ENCODE measurements around the gene KBTBD13. TPM values are rescaled to one million over a fixed set of nuclear protein-coding genes. Genes with fewer than 3 reads are reported as not detected.
"Not testable (repeated sequence)": the region's sequence is repeated elsewhere in the genome, so short reads cannot be mapped to it uniquely, and the experiment has no call there.

The KBTBD13 gene
- total and polyA plus RNA-seq, 8 donors, result 0.18 to 1.4 (median 0.71) TPM; not detected in 1

DNA sequence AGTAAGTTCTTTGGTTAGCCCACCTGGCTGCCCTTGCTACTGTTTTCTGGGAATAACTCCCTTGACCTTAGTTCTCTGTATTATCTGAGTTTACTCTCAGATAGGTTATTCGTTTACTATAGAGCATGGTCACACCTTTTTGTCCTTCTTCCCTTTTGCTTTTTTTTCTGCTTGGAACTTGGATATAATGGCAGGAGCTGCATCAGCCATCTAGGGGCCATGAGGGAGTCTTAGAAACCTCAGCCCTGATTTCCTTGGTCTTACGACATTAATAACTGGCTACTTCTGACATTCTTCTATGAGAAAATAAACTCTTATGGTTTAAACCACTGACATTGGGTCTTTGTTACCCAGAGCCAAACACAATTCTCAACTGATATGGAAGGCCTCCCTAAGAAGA lies 34.8 kb upstream of the KBTBD13 start:
- H3K27me3 ChIP-seq, result no peaks in the 10 kb centered on the region

DNA sequence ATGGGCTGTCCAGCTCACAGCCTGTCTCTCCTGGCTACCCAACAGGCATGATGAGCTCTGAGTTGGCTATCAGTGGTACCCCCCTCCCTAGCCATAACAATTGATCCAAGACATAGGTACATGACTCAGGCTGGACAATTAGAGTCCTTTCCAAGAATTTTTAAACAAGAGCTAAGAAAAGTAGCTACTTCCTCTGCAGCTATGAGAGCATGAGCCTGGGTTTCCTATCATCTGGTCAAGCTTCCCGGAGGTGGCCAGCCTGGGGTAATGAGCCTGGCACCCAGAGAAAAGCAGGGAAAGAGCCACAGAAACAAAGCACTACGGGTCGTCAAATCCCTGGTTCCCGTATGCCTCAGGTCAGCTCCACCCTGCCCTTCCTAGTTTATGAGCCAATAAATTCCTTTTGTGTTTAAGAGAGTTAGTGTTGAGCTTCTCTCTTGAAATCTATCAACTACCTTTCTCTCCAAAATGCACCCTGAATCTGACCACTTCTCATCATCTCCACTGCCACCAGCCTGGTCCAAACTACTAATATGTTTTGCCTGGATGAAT lies 33.7 kb upstream of the KBTBD13 start:
- Histone ChIP-seq H3K27me3 (no peaks in the 10 kb centered on the region), H3K27ac (no peak overlapping the region), H3K9me3 (no peaks in the 10 kb centered on the region), H3K4me3 (no peak overlapping the region), H3K36me3 (no peaks in the 10 kb centered on the region), H3K4me1 (peaks cover 9 to 14% of the 10 kb centered on the region in 2 donors)
- DNase-seq (no peak), ATAC-seq (no peak)
- intact Hi-C loops (cut with DNase I), result no loop called here
- TF ChIP-seq, protein P1, sequence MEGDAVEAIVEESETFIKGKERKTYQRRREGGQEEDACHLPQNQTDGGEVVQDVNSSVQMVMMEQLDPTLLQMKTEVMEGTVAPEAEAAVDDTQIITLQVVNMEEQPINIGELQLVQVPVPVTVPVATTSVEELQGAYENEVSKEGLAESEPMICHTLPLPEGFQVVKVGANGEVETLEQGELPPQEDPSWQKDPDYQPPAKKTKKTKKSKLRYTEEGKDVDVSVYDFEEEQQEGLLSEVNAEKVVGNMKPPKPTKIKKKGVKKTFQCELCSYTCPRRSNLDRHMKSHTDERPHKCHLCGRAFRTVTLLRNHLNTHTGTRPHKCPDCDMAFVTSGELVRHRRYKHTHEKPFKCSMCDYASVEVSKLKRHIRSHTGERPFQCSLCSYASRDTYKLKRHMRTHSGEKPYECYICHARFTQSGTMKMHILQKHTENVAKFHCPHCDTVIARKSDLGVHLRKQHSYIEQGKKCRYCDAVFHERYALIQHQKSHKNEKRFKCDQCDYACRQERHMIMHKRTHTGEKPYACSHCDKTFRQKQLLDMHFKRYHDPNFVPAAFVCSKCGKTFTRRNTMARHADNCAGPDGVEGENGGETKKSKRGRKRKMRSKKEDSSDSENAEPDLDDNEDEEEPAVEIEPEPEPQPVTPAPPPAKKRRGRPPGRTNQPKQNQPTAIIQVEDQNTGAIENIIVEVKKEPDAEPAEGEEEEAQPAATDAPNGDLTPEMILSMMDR (IDR thresholded peaks at IDR 0.05), result no peak

More for the DNA sequence above, 34.8 kb upstream of the KBTBD13 start:
- Histone ChIP-seq H3K27ac (no peak overlapping the region), H3K4me1 (peaks cover 9 to 14% of the 10 kb centered on the region in 2 donors), H3K9me3 (no peaks in the 10 kb centered on the region), H3K36me3 (no peaks in the 10 kb centered on the region), H3K4me3 (no peak overlapping the region)
- TF ChIP-seq, protein P1 (IDR thresholded peaks at IDR 0.05), result no peak
- DNase-seq, result no peak
- no peak for ATAC-seq
- intact Hi-C loops (cut with DNase I), result no loop called here

DNA sequence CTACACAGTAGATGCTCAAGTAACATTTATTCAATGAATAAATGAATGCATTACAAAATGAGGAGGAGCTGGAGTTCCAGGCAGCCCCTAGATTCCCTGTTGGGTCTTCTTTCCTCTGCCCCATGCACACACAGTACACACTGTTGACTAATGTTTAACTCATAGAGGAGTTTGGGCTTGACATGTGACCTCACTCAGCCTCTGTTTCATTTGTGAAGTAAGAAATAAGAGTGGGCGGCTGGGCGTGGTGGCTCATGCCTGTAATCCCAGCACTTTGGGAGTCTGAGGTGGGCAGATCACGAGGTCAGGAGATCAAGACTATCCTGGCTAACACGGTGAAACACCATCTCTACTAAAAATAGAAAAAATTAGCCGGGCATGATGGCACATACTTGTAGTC lies 32.3 kb upstream of the KBTBD13 start:
- Histone ChIP-seq H3K27ac (peak overlapping the region in 1 of 2 donors; percentile 41), H3K4me1 (peaks cover 9 to 18% of the 10 kb centered on the region in 2 donors)
- peak; percentile 76 for ATAC-seq

DNA sequence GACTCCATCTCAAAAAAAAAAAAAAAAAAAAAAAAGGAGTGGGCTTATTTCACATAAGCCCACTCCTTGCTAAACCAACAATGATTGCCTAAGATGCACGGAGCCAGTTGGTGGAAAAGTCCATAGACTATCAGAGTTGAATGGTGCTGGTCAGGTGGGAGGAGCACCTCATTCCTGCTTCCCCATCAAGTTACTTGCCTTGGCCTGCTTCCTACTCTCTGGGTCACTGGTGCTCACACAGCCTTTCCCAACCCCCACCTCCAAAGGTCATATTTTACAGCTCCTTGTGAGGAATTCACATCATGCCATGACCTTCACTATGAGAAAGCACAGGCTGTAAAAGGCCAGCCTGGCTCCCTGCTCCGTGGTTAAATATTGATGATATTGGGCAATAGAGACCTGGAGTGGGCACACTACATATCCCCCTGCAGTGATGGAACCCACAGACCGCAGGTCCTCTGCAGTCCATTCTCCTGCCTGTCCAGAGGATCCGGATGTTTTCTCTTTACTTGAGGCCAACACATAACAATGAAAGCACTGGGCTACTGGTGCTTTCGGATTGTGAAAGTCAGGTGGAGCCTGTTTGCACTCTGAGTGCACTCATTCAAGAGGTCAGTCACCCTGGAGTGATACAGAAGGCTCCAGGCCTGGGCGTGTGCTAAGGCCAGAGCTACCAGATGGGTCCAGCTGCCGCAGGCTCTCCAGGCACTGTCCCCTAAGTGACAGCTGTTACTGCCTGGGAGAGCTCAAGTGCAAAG lies 31.6 kb upstream of the KBTBD13 start, which contains the start of gene SLC51B:
Gene SLC51B (plus strand): TSS at position 664 of the 758 bp plus-strand sequence. CDS start 4,618 bp downstream, outside the sequence.
- intact Hi-C loops (cut with DNase I), result no loop called here
- Histone ChIP-seq H3K36me3 (no peaks in the 10 kb centered on the region), H3K27ac (peak within 1 kb of the TSS in 1 of 2 donors; percentile 41), H3K27me3 (no peaks in the 10 kb centered on the region), H3K4me3 (no peak within 1 kb of the TSS), H3K4me1 (peaks cover 9 to 25% of the 10 kb centered on the region in 2 donors), H3K9me3 (no peaks in the 10 kb centered on the region)
- peak in 2 of 4 donors; percentile 70 to 89 for DNase-seq
- TF ChIP-seq, protein P1 (IDR thresholded peaks at IDR 0.05), result no peak
- peak; percentile 90 for ATAC-seq

More for the DNA sequence above, 32.3 kb upstream of the KBTBD13 start:
- H3K27me3 ChIP-seq; H3K9me3 ChIP-seq; intact Hi-C loops (cut with DNase I); H3K4me3 ChIP-seq; H3K36me3 ChIP-seq: not testable (repeated sequence)
- DNase-seq, result peak in 1 of 4 donors; percentile 60

DNA sequence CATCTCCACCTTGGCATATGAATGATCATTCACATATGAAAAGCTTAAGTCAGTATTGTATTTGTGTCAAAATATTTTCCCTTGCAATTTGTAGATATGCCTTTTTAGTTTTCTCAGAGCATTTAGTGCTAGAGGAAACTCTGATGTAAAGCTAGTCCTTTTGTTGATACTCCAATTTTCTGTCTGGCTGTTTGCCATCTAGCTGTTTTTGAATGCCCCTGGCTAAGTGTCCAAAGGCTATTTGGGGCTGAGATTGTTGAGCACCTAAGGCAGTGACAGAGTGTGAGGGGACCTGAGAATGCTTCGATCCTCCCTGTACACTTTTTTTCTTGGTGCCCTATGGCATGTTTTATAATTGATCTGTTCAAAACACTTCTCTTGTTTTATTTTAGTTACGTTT lies 28.3 kb upstream of the KBTBD13 start:
- TF ChIP-seq, protein P1 (IDR thresholded peaks at IDR 0.05), result no peak
- Histone ChIP-seq H3K4me1 (peaks cover 9 to 33% of the 10 kb centered on the region in 2 donors), H3K27ac (no peak overlapping the region), H3K9me3 (no peaks in the 10 kb centered on the region), H3K36me3 (no peaks in the 10 kb centered on the region), H3K4me3 (no peak overlapping the region), H3K27me3 (no peaks in the 10 kb centered on the region)
- no peak for ATAC-seq
- intact Hi-C loops (cut with DNase I), result no loop called here
- DNase-seq, result peak in 1 of 4 donors; percentile 73
